Breast epithelium (tissue), 4 donors: Measurements from ENCODE around the gene URB1. TPM values are rescaled to one million over a fixed set of nuclear protein-coding genes. Genes with fewer than 3 reads are reported as not detected.

Experiments used
- DNase-seq, 2 donors: peaks; one replicate each; pipeline ENCODE4 v3.0.0-alpha.2; 2019; ENCODE audit warnings: low spot score in 2 of 2
- H3K27ac ChIP-seq, 2 donors: fragments of 200-600 bp; sonication (generic) in 1 of 2; one replicate each; pipeline ENCODE4 v1.5.1; 2016 to 2019; ENCODE audit warnings: mild to moderate bottlenecking in 1 of 2
- H3K27me3 ChIP-seq, 2 donors: fragments of 200-600 bp; sonication (generic) in 1 of 2; one replicate each; pipeline versions ENCODE4 v1.5.1 to v1.6.0; 2017 to 2019; ENCODE audit warnings: control low read depth in 1 of 2, mild to moderate bottlenecking in 1 of 2
- H3K36me3 ChIP-seq: fragments of 200-600 bp; one replicate; pipeline ENCODE4 v1.5.1; 2019
- H3K4me1 ChIP-seq, 2 donors: fragments of 200-600 bp; sonication (generic); one replicate each; pipeline ENCODE4 v1.5.1; 2016 to 2019; ENCODE audit warnings: control low read depth in 1 of 2
- H3K4me3 ChIP-seq, 3 donors: fragments of 200-600 bp; sonication (generic); 1 replicate in 2 of 3; 2 replicates in 1 of 3; pipeline ENCODE4 v1.5.1; 2016 to 2019; ENCODE audit warnings: mild to moderate bottlenecking in 3 of 3, moderate library complexity in 2 of 3
- H3K9me3 ChIP-seq, 2 donors: fragments of 200-600 bp; sonication (generic) in 1 of 2; one replicate each; pipeline ENCODE4 v1.5.1; 2016 to 2019; ENCODE audit warnings: control low read depth in 1 of 2
- CTCF ChIP-seq, 3 donors: fragments of 450-650 bp; IDR thresholded peaks; one replicate each; pipeline ENCODE4 v1.5.1; 2016 to 2017; ENCODE audit warnings: antibody characterized with exemption in 3 of 3, mild to moderate bottlenecking in 3 of 3, moderate library complexity in 3 of 3
- POLR2A ChIP-seq: fragments of 450-650 bp; IDR thresholded peaks from one replicate; pipeline ENCODE4 v1.6.1; 2016; ENCODE audit warnings: antibody characterized with exemption, mild to moderate bottlenecking, moderate library complexity
- POLR2AphosphoS5 ChIP-seq, 3 donors: sonication (generic); formaldehyde crosslinking; IDR thresholded peaks; one replicate each; pipeline ENCODE4 v1.6.1; 2017; ENCODE audit warnings: antibody characterized with exemption in 3 of 3
- intact Hi-C: fragments of 100-400 bp; cut with DNase I; formaldehyde crosslinking; loops from one replicate; pipeline ENCODE4 v1.15.1; 2023; ENCODE audit warnings: low total_unique reads
- total RNA-seq, 3 donors: library from RNA; depleted of rRNA; stranded (reverse); fragments of >200 nt; gene quantifications; one replicate each; pipeline ENCODE4 v1.1.0, GENCODE V29; 2016

Gene URB1
- total RNA-seq, 3 donors from 2014 or later = 12.8 to 22.2 (median 20.6) TPM

GRCh38 chr21:32410916-32411315 is 18.1 kb upstream of the URB1 start:
- H3K9me3 ChIP-seq = no peaks in the 10 kb centered on the region
- no peaks in the 10 kb centered on the region for H3K27me3 ChIP-seq
- H3K4me1 ChIP-seq = peaks cover 6 to 24% of the 10 kb centered on the region in 2 donors
- intact Hi-C loops = no loop called here
- H3K36me3 ChIP-seq = no peaks in the 10 kb centered on the region
- DNase-seq = no peak
- TF ChIP-seq POLR2AphosphoS5 (IDR thresholded peaks at IDR 0.05) (no peak), POLR2A (no peak), CTCF (IDR thresholded peaks at IDR 0.05) (no peak)
- H3K27ac ChIP-seq = peak overlapping the region; percentile 99
- H3K4me3 ChIP-seq = peak overlapping the region; percentile 71 to 94 (median 82)

- Histone ChIP-seq H3K27ac (peak overlapping the region; percentile 99), H3K9me3 (no peaks in the 10 kb centered on the region), H3K36me3 (no peaks in the 10 kb centered on the region), H3K27me3 (no peaks in the 10 kb centered on the region), H3K4me3 (no peak overlapping the region), H3K4me1 (peaks cover 6 to 18% of the 10 kb centered on the region in 2 donors)
- no peak for DNase-seq
- intact Hi-C loops = no loop called here
- TF ChIP-seq CTCF (IDR thresholded peaks at IDR 0.05) (no peak), POLR2AphosphoS5 (IDR thresholded peaks at IDR 0.05) (no peak), POLR2A (no peak)
Measured at GRCh38 chr21:32410291-32410690, 17.5 kb upstream of the URB1 start.

- Histone ChIP-seq H3K27me3 (no peaks in the 10 kb centered on the region), H3K36me3 (no peaks in the 10 kb centered on the region), H3K9me3 (no peaks in the 10 kb centered on the region), H3K27ac (peak overlapping the region in 1 of 2 donors; percentile 43), H3K4me1 (peaks cover 6% of the 10 kb centered on the region in 2 donors), H3K4me3 (no peak overlapping the region)
- DNase-seq = no peak
- intact Hi-C loops = loop anchor here (10.0 kb wide), 1 partner anchor 198 kb away; no protein-coding TSS in a partner anchor
- no peak for TF ChIP-seq CTCF (IDR thresholded peaks at IDR 0.05)
- TF ChIP-seq POLR2AphosphoS5 (IDR thresholded peaks at IDR 0.05) = no peak
- no peak for TF ChIP-seq POLR2A
Measured at GRCh38 chr21:32406405-32406804, 13.6 kb upstream of the URB1 start.

- no peak for DNase-seq
- intact Hi-C loops = loop anchor here (5.0 to 10.0 kb wide), 2 partner anchors 159 to 202 kb away; no protein-coding TSS in a partner anchor
- no peaks in the 10 kb centered on the region for H3K36me3 ChIP-seq
- H3K4me3 ChIP-seq = no peak overlapping the region
- no peaks in the 10 kb centered on the region for H3K4me1 ChIP-seq
- no peak for TF ChIP-seq POLR2A
- TF ChIP-seq CTCF (IDR thresholded peaks at IDR 0.05) = peak; percentile 50 to 74 (median 73)
- no peaks in the 10 kb centered on the region for H3K27me3 ChIP-seq
- no peak overlapping the region for H3K27ac ChIP-seq
- H3K9me3 ChIP-seq = no peaks in the 10 kb centered on the region
Measured at GRCh38 chr21:32403201-32403777, 10.5 kb upstream of the URB1 start.

GRCh38 chr21:32393677-32394001 is 827 bp upstream of the URB1 start:
- TF ChIP-seq CTCF (IDR thresholded peaks at IDR 0.05) = no peak
- no peak for TF ChIP-seq POLR2A
- TF ChIP-seq POLR2AphosphoS5 (IDR thresholded peaks at IDR 0.05) = no peak
- H3K27me3 ChIP-seq = no peaks in the 10 kb centered on the region
- H3K27ac ChIP-seq = peak overlapping the region; percentile 91 to 92
- H3K4me3 ChIP-seq = peak overlapping the region; percentile 68 to 95 (median 86)
- peaks cover 0 to 10% of the 10 kb centered on the region in 2 donors for H3K4me1 ChIP-seq
- H3K9me3 ChIP-seq = no peaks in the 10 kb centered on the region
- H3K36me3 ChIP-seq = no peaks in the 10 kb centered on the region
- intact Hi-C loops = loop anchor here (5.0 kb wide), 1 partner anchor 854 kb away; no protein-coding TSS in a partner anchor
- DNase-seq = no peak
